Naive thymus-derived CD4-positive, alpha-beta T cell (primary cell): Measurements from ENCODE around the gene NDNF. TPM values are rescaled to one million over a fixed set of nuclear protein-coding genes. Genes with fewer than 3 reads are reported as not detected.

Experiments used
- ATAC-seq: fragments of 150-1000 bp; cut with Tn5 transposase; 2 replicates; pipeline ENCODE4 v1.10.0; 2021; ENCODE audit warnings: mild to moderate bottlenecking, moderate library complexity
- CTCF ChIA-PET: fragments of 350-600 bp; sonication (Branson Sonifier 250); formaldehyde crosslinking; loops from one replicate; lab custom pipeline; 2021; ENCODE audit warnings: antibody characterized with exemption; lab: Charles Lee
- POLR2A ChIA-PET: fragments of 350-600 bp; sonication (Branson Sonifier 250); formaldehyde crosslinking; loops from one replicate; lab custom pipeline; 2021; ENCODE audit warnings: antibody characterized with exemption, inconsistent platforms; lab: Charles Lee
- DNase-seq, 9 donors: peaks; one replicate each; pipeline versions ENCODE4 v3.0.0 to v3.0.0-alpha.2; 2020 to 2022; ENCODE audit warnings: mixed read lengths in 1 of 9
- H3K27ac ChIP-seq: one replicate; pipeline ENCODE4 v1.7.0; 2013; ENCODE audit warnings: mild to moderate bottlenecking, low read depth, low read length, moderate library complexity
- H3K27me3 ChIP-seq, 2 donors: one replicate each; pipeline ENCODE4 v1.7.0; 2013; ENCODE audit warnings: low read length in 2 of 2, mild to moderate bottlenecking in 2 of 2, moderate library complexity in 2 of 2; ENCODE audit not compliant: control insufficient read depth in 2 of 2, insufficient read depth in 2 of 2
- H3K36me3 ChIP-seq, 3 experiments: 1 replicate in 2 of 3; 2 replicates in 1 of 3; pipeline ENCODE4 v1.7.0; 2013; ENCODE audit warnings: low read length in 3 of 3, mild to moderate bottlenecking in 3 of 3, moderate library complexity in 1 of 3; ENCODE audit not compliant: insufficient read depth in 3 of 3, control insufficient read depth in 2 of 3
- H3K4me1 ChIP-seq, 2 donors: one replicate each; pipeline ENCODE4 v1.7.0; 2013; ENCODE audit warnings: low read length in 2 of 2, mild to moderate bottlenecking in 2 of 2, moderate library complexity in 1 of 2; ENCODE audit not compliant: control insufficient read depth in 2 of 2, insufficient read depth in 2 of 2
- H3K4me3 ChIP-seq: 2 replicates; pipeline ENCODE4 v1.7.0; 2013; ENCODE audit warnings: mild to moderate bottlenecking, low read length
- H3K9me3 ChIP-seq, 3 experiments: 1 replicate in 2 of 3; 2 replicates in 1 of 3; pipeline ENCODE4 v1.7.0; 2013; ENCODE audit warnings: low read length in 3 of 3; ENCODE audit not compliant: control insufficient read depth in 2 of 3
- H3K27ac Mint-ChIP-seq, 9 donors: one replicate each; pipeline ENCODE4 v1.8.0; 2020 to 2022; ENCODE audit warnings: mixed read lengths in 9 of 9, mild to moderate bottlenecking in 8 of 9, moderate library complexity in 5 of 9, inconsistent platforms in 2 of 9
- H3K27me3 Mint-ChIP-seq, 5 donors: one replicate each; pipeline ENCODE4 v1.8.0; 2021 to 2022; ENCODE audit warnings: mixed read lengths in 5 of 5, mild to moderate bottlenecking in 1 of 5
- H3K36me3 Mint-ChIP-seq, 5 donors: one replicate each; pipeline ENCODE4 v1.8.0; 2020 to 2022; ENCODE audit warnings: mixed read lengths in 5 of 5, mild to moderate bottlenecking in 3 of 5, inconsistent platforms in 1 of 5
- H3K4me1 Mint-ChIP-seq, 7 donors: one replicate each; pipeline ENCODE4 v1.8.0; 2020 to 2022; ENCODE audit warnings: mixed read lengths in 7 of 7, mild to moderate bottlenecking in 3 of 7, inconsistent platforms in 1 of 7
- H3K4me3 Mint-ChIP-seq, 10 donors: one replicate each; pipeline ENCODE4 v1.8.0; 2020 to 2022; ENCODE audit warnings: mild to moderate bottlenecking in 10 of 10, mixed read lengths in 10 of 10, moderate library complexity in 6 of 10, inconsistent platforms in 2 of 10
- H3K9me3 Mint-ChIP-seq, 11 donors: one replicate each; pipeline ENCODE4 v1.8.0; 2020 to 2022; ENCODE audit warnings: mixed read lengths in 11 of 11, mild to moderate bottlenecking in 4 of 11, inconsistent platforms in 1 of 11, moderate library complexity in 1 of 11
- intact Hi-C, 2 donors: fragments of 100-400 bp; cut with micrococcal nuclease; formaldehyde crosslinking; loops; one replicate each; pipeline ENCODE4 v1.15.1; 2023
- polyA plus RNA-seq, 2 donors: library from polyadenylated mRNA; unstranded; fragments of 300-500 nt; fragmentation: Illumina TruSeq; gene quantifications; one replicate each; pipeline ENCODE4 v1.2.3, GENCODE V29; 2021
- total RNA-seq, 6 experiments: library from RNA in 5 of 6; stranded (reverse) in 5 of 6; gene quantifications; 1 replicate in 5 of 6; 2 replicates in 1 of 6; pipeline ENCODE4 v1.2.3 and lab custom pipeline; 2021 to 2026

The NDNF gene
- total and polyA plus RNA-seq, 7 experiments from 2014 or later: not detected

GRCh38 chr4:120991885-120992284 lies 80.5 kb downstream of the NDNF start:
- Histone ChIP-seq H3K4me1 (peaks cover 0 to 10% of the 10 kb centered on the region in 2 donors), H3K4me3 (no peak overlapping the region), H3K36me3 (no peaks in the 10 kb centered on the region), H3K27ac (no peak overlapping the region), H3K27me3 (no peaks in the 10 kb centered on the region), H3K9me3 (no peaks in the 10 kb centered on the region)
- DNase-seq (no peak), ATAC-seq (no peak)
- peaks cover 0 to 2% (median 0%) of the 10 kb centered on the region in 5 donors for H3K27me3 Mint-ChIP-seq
- H3K4me1 Mint-ChIP-seq: peaks cover 0 to 29% (median 19%) of the 10 kb centered on the region in 7 donors
- intact Hi-C loops: no loop called here
- H3K4me3 Mint-ChIP-seq: no peak overlapping the region
- peaks cover 0 to 10% (median 7%) of the 10 kb centered on the region in 5 donors for H3K36me3 Mint-ChIP-seq
- ChIA-PET CTCF (interaction anchor here (1.7 kb wide), 1 partner anchor 14 kb away, joined by 5 read pairs; no protein-coding TSS in a partner anchor), POLR2A (no interaction called here)
- peaks cover 0 to 21% (median 2%) of the 10 kb centered on the region in 11 donors for H3K9me3 Mint-ChIP-seq
- no peak overlapping the region for H3K27ac Mint-ChIP-seq

- POLR2A ChIA-PET: no interaction called here
Observed at GRCh38 chr4:120990246-120990645, 82.1 kb downstream of the NDNF start.

More at GRCh38 chr4:120990246-120990645, 82.1 kb downstream of the NDNF start:
- CTCF ChIA-PET: interaction anchor here (0.6 to 1.7 kb wide), 2 partner anchors 13 to 37 kb away, joined by 3 to 5 read pairs; no protein-coding TSS in a partner anchor
- DNase-seq (no peak), ATAC-seq (no peak)
- Histone ChIP-seq H3K36me3 (no peaks in the 10 kb centered on the region), H3K4me1 (peaks cover 0 to 10% of the 10 kb centered on the region in 2 donors), H3K27ac (no peak overlapping the region), H3K4me3 (no peak overlapping the region), H3K27me3 (no peaks in the 10 kb centered on the region), H3K9me3 (no peaks in the 10 kb centered on the region)
- intact Hi-C loops: no loop called here
- no peak overlapping the region for H3K4me3 Mint-ChIP-seq
- peaks cover 0 to 28% (median 3%) of the 10 kb centered on the region in 11 donors for H3K9me3 Mint-ChIP-seq
- H3K27ac Mint-ChIP-seq: no peak overlapping the region
- peaks cover 0 to 23% (median 12%) of the 10 kb centered on the region in 7 donors for H3K4me1 Mint-ChIP-seq
- H3K36me3 Mint-ChIP-seq: peaks cover 0 to 10% (median 7%) of the 10 kb centered on the region in 5 donors
- peaks cover 0 to 4% (median 0%) of the 10 kb centered on the region in 5 donors for H3K27me3 Mint-ChIP-seq

Other genes with a start within 250 kb of the NDNF start
- 1 to 10 TPM in 1 of 5 experiments, under 1 TPM in 3, not detected in 1; 0.29 to 1.1 (median 0.72) TPM for gene PRDM5, start 149.8 kb downstream of the NDNF start, total RNA-seq
- under 1 TPM in 1 of 2 donors, not detected in 1; 0.15 TPM for gene PRDM5, start 149.8 kb downstream of the NDNF start, polyA plus RNA-seq
- gene TNIP3, start 91.8 kb upstream of the NDNF start, total RNA-seq: 1 to 10 TPM in 2 of 5 experiments, under 1 TPM in 3; 0.57 to 1.8 (median 0.90) TPM
- under 1 TPM; 0.30 to 0.62 TPM for gene TNIP3, start 91.8 kb upstream of the NDNF start, polyA plus RNA-seq